SK-N-MC (cell line): Measurements from ENCODE around the gene SHISA6.

Experiments used
- EZH2 ChIP-seq: fragments of 200-600 bp; sonication (generic); IDR thresholded peaks from one replicate; pipeline ENCODE4 v1.6.1; 2017; ENCODE audit warnings: antibody characterized with exemption
- FOXP2 ChIP-seq: optimal IDR thresholded peaks from 2 replicates; pipeline ENCODE3; 2011; ENCODE audit warnings: mild to moderate bottlenecking, moderate library complexity; ENCODE audit not compliant: insufficient read depth; ENCODE audit errors: extremely low read length, control extremely low read depth
- POLR2AphosphoS5 ChIP-seq: IDR thresholded peaks from 2 replicates; pipeline ENCODE4 v1.6.1; 2012; ENCODE audit warnings: mild to moderate bottlenecking, low read depth, low read length, borderline replicate concordance

DNA sequence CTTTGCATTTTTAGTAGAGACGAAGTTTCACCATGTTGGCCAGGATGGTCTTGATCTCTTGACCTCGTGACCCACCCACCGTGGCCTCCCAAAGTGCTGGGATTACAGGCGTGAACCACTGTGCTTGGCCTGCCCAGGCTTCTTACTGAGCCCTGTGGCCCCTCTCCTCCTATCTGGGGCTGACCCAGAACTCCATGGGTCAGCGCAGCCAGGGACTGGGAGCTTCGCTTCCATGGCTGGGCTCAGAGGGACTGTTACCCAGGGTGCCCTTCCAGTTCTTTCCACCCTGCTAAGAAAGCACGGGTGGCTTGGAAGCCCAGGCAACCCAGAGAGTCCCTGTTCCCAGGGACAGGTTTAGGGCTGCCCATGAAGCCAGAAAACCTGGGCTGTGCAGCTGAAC, 28.2 kb downstream of the SHISA6 start:
- TF ChIP-seq POLR2AphosphoS5 (no peak), EZH2 (no peak), FOXP2 (no peak)
